Glomerular visceral epithelial cell (primary cell): ENCODE measurements around the gene MAN1A2.
A peak's percentile ranks its signal among the peaks of the same experiment; 100 is the strongest.
"Not testable (repeated sequence)": the region's sequence is repeated elsewhere in the genome, so short reads cannot be mapped to it uniquely, and the experiment has no call there.

ENCODE experiments used
- DNase-seq: peaks from one replicate; pipeline ENCODE4 v3.0.0-alpha.2; 2016; ENCODE audit errors: extremely low spot score

Gene MAN1A2

DNA sequence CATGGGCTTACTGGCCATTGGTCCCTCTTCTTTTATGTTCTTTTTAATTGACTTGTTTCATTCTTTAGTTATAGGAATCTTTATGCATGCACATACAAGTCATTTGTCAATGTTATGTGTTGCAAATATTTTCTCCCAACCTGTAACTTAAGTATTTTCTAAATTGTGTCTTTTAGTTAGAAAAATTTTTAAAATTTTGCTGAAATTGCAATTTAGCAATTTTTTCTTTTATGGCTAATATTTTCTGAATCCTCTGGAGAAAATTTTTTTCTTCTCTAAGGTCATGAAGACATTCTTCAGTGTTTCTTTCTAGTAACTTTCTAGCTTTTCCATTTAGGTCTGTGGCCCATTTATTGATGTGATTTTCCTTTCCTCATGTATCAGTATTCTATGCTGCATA, 189.7 kb downstream of the MAN1A2 start:
- no peak for DNase-seq

DNA sequence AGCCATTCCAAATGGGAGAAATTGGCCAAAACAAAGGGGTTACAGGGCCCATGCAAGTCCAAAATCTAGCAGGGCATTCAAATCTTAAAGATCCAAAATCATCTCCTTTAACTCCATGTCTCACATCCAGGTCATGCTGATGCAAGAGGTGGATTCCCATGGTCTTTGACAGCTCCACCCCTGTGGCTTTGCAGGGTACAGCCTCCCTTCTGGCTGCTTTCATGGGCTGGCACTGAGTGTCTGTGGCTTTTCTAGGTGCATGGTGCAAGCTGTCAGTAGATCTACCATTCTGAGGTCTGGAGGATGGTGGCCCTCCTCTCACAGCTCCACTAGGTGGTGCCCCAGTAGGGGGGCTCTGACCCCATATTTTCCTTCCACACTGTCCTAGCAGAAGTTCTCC, 191.2 kb downstream of the MAN1A2 start:
- not testable (repeated sequence) for DNase-seq

DNA sequence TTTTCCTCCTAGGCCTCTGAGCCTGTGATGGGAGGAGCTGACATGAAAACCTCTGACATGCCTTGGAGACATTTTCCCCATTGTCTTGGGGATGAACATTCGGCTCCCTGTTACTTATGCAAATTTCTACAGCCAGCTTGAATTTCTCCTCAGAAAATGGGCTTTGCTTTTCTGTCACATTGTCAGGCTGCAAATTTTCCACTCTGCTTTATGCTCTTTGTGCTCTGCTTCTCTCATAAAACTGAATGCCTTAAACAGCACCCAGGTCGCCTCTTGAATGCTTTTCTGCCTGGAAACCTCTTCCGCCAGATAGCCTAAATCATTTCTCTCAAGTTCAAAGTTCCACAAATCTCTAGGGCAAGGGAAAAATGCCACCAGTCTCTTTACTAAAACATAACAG, 191.9 kb downstream of the MAN1A2 start:
- no peak for DNase-seq

DNA sequence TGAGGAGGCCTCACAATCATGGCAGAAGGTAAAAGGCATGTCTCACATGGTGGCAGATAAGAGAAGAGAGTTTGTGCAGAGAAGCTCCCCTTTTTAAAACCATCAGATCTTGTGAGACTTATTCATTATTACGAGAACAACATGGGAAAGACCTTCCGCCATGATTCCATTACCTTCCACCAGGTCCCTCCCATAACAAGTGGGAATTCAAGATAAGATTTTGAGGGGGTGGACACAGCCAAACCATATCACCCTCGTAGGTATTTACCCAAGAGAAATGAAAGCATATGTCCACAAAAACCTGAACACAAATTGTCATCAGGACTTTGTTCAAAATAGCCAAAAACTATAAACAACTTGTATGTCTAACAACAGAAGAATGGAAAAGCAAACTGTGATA, 192.7 kb downstream of the MAN1A2 start:
- DNase-seq: no peak

DNA sequence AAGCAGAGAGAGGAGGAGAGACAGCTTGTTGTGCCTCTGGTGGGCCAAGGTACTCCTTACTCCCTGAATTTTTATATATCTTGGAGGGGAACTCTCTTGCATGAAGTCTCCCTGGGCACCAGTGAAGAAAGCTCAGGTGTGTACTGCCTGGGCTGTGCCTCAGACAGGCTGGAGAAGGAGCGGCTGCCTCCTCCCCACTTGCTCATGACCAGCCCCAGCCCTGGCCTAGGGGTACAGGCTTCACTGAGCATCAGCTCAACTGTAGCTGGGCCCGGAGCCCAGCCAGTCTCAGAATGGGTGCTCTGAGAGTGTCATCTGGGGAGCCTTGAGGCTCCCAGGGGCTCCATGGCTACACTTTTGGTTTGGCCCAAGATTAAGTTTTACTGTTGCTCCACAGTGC, 193.8 kb downstream of the MAN1A2 start:
- DNase-seq: no peak

DNA sequence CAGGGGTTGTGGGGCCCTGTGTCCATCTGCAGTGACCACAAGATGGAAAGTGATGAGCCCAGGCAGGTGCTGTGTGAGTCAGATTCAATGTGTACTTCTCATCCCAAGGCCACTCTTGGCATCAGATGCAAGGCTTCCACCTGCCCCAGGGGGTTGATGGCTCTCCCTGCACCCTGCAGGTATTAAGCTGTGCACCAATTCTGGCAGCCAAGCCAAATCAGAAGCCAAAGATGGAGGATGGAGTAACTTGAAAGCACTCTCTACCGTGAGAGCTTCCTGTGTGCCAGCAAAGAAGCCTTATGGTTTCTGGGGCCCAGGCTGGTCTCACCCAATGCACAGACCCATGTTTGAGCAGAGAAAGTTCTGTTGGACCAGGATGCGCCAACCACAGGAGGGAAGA, 194.3 kb downstream of the MAN1A2 start:
- DNase-seq: no peak

DNA sequence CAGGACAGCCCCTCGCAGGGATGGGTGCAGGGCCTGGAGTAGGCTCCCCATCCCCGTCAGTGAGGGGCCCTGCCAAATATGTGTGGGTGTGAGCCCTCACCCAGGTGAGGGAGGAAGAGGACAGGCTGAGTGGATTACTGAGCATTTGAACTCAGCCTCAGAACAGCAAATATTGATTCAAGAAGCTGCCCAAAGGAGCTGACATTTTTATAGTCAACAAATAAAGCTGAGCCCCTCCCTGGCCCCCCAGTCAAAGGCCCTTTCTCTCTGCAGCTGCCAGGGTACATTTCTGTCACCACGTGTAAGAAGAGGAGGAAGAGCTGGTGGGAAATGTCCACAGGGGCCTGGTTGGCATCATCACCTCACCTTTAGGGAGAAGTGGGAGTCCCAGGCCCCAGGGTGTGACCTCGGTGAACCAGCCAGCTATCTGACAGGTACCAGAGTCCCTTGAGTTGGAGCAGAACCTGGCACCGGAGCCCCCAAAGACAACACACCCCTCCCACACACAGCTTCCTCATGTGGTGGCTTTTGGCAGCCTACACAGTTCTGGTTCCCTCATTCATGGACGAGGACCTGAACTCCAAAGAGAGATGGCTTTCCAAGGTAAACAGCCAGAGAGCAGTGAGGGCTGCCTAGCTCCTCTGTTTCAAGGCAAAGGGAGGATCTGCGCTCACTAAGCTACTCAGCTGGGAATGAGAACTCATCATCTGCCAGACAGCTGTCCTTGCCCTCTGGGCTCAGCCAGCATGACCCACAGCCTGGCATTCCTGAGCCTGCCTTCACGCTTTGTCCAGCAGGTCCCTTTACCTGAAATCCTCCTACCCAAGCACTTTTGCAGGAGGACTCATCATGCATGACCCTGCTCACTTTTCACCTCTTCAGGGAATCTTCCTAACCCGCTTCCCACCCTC, 195.6 kb downstream of the MAN1A2 start:
- no peak for DNase-seq

DNA sequence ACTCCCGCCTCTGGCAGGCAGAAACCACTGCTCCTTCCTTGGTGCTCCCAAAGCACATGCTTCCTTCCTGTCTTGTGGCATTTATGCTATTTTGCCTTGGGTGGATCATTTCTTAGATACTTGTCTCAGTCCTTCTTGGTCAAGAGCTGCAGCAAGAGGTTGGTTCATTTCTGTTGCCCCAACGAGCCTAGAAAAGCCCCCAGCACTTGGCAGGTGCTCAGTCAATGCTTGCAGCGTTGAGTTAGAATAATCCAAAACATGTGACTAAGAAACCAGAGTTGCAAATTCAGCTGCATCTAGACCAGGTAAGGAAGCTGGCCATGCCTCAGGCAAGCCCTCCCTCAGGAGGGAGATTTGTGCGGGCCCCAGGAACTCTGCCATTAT, 196.2 kb downstream of the MAN1A2 start:
- DNase-seq: no peak

DNA sequence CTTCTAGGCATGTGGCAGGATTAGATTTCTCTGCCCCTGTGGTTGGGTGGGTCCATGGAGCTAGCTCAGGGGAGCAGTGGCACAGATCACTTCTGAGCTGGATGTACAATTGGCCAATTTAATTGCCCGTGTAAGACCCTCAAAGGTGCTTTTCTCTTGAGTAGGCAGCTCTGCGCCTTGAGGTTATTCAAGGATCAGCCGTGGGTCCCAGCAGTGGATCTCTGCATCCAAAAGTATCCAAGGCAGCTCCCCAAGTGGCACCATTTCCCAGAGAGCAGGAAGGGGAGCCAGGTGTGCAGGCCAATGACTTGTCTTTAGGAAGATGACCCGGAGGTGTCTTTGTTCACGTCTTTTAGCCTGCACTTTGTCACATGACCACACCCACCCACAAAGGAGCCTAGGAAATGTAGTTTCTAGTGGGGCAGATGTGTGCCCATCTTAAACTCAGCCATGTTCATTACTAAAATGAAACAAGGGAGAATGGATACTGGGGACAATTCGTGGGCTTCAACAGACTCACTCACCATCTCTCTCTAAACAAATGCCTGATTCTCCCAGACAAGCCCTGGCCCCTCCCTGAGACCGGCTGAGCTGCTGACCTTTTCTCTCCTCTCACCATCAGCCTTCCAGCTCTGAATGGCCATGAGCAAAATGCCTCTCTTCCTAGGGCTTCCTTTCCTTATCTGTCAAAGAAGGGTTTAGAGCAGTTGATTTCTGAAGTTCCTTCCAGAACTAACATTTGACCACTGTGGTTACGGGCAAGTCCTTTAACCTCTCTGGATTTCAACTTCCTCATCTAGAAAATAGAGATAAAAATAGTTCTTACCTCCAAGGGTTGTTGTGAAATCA, 197.2 kb downstream of the MAN1A2 start:
- no peak for DNase-seq

DNA sequence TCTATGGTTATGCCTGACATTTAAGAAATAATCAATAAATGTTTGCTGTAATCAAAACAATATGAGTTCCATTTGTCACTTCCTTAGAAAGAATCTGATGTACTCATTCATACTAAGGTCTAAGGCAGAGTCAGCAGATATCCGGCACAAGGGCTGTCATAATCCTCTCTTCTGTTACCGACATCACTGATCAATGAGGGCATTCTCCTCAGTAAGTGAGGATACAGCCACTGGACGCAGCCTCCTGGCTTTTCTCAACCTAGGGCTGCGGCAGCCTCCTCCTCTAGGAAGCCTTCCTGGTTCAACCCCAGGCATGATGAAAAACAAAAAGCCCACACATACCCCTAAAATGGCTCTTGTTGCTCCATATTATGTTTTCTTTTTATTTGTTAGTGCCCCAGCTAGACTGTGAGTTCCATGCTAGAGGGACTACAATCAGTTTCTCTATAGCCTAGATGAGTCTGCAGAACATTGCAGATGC, 197.9 kb downstream of the MAN1A2 start:
- DNase-seq: no peak

DNA sequence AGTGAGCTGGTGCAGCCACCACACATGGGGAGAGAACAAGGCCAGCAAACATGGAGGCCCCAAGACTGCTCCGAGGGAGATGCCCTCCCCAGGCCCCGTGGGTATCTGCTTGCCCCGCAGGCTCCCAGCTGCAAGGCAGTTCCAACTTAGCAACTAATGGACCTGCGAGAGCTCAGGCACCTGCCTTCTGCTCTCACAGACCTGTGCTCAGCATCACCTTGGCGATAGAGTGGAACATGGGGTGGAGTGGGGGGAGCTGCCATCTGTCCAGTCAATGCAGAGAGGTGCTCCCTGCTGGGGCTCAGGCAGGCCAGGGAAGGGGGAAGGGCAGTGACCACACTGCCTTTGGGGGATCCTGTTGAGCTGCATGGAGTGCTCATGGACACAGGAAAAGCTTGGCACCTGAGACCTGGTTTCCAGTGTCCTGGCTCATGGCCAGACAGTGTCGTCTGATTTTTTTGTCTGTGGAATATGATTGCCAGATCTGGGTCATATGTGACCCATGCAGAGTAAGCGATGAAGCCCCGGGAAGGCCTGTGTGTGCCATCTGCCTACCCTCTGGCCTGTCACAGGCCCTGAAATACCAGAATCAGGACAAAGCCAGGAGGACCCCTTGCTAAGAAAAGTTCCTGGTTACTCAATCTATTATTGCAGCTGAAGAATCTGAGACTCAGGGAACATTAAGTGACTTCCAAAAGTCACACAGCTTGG, 198.7 kb downstream of the MAN1A2 start:
- DNase-seq: no peak

DNA sequence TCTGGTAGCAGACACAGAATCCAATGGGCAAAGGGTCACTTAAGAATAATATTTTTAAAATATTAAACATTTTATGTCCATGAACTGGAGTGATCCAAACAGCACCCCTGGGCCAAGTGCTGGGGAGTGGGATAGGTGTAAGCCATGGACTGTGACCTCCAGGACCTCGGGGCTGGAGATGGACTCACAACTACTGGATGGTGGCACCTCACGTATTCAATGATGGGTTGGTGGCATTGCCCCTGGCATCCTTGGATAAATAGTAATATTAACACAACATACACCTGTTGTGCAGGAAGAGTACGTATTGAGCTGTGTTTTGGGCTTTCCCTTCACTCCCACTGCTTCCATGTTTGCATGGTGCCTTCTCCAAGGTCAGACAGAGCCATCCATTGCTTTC, 199.3 kb downstream of the MAN1A2 start:
- no peak for DNase-seq

DNA sequence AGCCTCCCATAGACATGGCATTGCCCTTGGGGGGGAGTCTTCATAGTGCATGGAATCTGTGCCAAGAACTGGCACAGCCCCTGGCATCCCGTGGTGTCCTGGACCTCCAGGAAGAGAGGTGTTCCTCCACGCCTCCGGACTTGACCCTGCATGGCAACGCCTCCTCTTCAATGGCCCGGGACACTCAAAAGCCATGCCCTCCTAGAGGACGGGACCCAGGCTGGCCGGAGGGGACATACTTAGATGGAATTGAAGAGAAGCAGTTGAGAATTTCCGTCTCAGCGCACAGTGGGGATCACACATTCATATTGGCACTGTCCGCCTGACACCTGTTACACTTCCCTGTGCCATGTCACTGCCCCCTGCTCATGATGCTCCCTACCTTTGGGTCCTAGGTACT, 200.2 kb downstream of the MAN1A2 start:
- no peak for DNase-seq

DNA sequence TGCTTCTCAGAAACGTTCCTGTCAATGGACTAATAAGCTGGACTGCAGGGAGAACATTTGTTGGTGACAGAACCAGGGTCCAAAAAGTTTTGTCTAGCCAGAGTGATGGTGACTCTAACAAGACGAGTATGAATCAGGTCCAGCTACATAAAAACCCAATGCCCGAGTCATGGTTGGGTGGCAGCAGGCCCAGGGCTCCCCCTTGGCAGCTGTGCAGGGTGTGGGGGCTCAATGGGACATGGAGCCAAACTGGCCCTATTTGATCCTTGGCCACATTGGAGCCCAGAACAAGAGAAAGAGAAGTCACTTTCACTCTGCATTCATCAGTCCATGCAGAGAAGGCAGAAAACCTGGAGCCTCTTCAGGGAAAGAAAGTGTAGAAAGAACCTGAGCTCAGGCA, 200.7 kb downstream of the MAN1A2 start:
- no peak for DNase-seq

DNA sequence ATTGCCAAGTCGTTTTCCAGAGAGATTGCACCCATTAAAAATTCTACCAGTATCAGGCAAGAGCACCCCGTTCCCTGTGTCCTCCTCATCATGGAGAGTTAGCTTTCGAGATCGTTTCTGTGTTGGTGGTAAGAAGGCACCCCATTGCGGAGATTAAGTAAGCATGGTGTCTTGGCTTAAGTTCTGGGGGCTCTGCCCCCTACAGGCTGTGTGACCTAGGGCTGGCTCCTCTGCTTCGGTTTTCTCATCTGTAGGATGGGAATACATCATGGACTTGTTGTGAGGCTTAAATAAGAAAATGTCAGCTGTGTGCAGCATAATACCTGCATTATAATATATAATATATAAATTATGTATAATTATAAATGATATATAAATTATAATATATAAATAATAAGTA, 201.8 kb downstream of the MAN1A2 start:
- DNase-seq: no peak

DNA sequence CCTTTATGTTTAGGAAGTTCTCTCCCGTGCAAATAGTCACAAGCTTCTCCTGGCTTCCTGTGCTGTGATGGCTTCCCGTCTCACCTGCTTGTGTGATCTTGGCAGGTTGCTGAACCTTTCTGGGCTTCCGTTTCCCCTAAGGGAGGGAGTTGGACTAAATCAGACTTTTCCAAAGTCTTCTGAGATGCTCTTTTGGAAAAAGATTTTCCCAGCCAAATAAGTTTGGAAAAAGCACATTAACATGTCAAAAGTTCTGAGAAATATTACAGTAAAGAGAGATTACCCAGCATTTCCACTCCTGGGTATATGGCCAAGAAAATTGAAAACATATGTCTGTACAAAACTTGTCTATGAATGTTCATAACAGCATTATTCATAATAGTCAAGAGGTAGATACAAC, 202.6 kb downstream of the MAN1A2 start:
- no peak for DNase-seq

DNA sequence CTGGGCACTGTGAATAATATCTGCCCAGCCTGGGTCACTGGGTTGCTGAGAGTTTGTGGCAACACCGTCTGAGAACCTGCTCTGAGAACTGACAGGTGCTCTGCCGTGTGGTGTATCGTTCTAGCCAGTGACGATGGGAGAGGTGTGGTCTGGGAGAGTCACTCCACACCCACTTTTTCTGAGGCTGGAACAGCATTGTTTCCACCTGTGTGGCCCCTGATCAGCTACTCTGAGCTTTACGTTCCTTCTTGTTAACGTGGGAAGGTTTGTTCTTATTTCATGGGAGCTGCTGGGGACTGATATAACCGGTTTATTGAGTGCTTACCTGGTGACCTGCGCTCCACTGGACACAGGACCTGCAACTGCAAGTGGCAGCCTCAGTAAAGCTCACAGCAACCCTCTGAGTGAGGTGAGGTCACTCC, 203.8 kb downstream of the MAN1A2 start:
- DNase-seq: no peak

DNA sequence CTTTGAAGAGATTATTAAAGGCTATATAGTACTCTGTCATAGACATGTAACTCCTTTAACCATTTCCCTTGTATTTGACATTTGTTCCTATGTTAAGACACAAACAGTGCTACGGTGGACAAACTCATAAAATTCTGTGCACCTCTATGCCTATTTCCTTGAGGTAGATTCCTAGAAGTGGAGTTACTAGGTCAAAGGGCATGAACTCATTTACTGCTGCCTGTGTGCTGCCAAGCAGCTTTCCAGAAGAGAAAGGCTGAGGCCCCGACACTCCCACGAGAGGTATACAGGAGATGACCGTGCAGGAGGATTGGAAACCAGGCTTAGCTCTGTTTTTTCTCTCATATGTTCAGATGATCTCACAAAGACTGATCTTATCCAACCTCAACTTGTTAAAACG, 204.2 kb downstream of the MAN1A2 start:
- no peak for DNase-seq

DNA sequence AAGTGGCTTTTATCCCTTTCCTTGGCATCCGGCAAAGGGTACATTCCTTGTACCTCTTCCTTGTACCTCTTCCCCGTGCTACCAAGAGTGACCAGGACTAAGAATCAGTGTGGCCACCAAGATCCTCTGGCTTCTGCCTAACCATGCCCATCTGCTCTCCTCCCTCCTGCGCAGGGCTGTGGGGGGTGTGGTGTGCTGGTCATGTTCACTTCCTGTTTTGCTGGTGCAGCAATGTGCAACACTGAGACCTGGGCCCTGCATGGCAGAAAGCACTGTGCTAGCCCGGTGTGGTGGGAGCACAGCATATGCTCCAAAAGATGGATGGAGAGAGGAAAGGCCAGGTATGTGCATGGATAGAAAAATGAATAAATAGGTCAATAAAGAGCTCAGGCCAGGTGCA, 205.3 kb downstream of the MAN1A2 start:
- DNase-seq: no peak

DNA sequence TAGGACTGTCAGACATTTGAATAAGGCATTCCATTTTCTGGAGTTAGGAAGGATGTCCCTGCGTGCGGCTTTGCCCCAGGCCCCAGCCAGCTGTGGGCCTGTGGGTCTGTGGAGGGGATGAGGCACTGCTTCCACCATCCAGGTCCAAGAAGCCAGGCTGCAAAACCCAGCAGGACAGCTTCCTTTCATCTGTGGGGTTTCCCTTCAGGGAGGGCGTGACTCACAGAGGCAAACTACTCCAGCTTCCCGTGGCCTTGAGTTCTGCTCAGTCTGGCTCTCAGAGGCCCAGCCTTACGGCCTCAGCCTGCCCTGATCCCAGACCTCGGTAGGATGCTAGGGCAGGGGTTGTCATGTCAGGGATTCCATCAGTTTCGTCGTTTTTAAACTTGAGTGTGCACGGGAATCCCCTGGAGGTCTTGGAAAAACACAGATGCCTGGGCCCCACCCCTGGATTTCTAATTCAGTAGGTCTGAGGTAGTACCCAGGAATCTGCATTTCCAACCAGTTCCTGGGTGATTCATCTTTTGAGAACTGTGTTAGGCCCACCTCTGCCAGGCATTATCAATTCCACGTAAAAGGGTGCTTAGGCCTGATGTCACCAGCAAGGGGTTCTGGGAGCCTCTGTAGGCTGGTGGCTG, 206.3 kb downstream of the MAN1A2 start:
- peak; percentile 5 for DNase-seq

DNA sequence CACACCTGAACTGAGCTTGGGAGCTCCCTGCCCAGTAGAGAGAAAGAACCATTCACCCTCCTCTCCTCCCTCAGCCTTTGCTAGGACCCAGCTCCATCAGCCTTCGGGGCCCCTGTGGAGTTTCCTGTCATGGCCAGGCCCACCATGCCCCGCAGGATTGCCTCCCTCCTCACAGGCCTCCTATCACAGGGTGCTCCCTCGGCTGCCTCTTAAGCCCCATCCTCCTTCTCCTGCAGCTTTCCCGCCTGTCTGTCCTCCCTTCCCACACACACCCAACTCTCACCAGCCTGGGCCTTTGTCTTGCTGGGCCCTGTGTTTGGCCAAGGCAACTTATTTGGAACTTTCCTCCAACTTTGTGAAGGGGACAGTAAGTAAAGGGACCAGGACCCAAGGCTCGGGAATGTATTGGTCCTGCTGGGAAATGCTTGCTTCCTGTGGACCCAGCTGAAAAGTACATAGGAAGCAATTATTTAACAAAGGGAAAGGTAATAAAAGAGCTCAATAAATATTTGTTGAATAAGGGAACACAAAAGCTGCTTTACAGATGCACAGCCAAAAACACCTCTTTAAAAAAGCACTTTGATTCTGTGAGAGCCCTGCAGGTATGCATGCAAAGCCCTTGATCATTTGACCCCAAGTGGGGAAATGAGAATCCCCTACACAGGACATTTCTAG, 207.0 kb downstream of the MAN1A2 start:
- no peak for DNase-seq
